Small intestine (tissue), 7 donors: ENCODE data around the gene C20orf141. TPM values are rescaled to one million over a fixed set of nuclear protein-coding genes. Genes with fewer than 3 reads are reported as not detected.
A peak's percentile ranks its signal among the peaks of the same experiment; 100 is the strongest.

Experiments used
- DNase-seq, 2 donors: peaks; one replicate each; pipeline versions ENCODE4 v3.0.0 to v3.0.0-alpha.2; 2013
- FAIRE-seq: peaks from 2 replicates; lab custom pipeline; 2012; peaks lifted over from hg19 to GRCh38; lab: Jason Lieb, UNC
- H3K27ac ChIP-seq, 3 donors: one replicate each; pipeline ENCODE4 v1.5.1; 2013; ENCODE audit warnings: low read length in 2 of 3, mild to moderate bottlenecking in 2 of 3, control low read depth in 1 of 3, inconsistent platforms in 1 of 3, low read depth in 1 of 3, moderate library complexity in 1 of 3
- H3K27me3 ChIP-seq, 3 donors: one replicate each; pipeline ENCODE4 v1.6.1; 2013; ENCODE audit warnings: low read length in 3 of 3, inconsistent platforms in 1 of 3; ENCODE audit not compliant: control insufficient read depth in 3 of 3, insufficient read depth in 3 of 3
- H3K36me3 ChIP-seq, 3 donors: one replicate each; pipeline ENCODE4 v1.6.1; 2013; ENCODE audit warnings: low read length in 3 of 3, inconsistent platforms in 1 of 3, low read depth in 1 of 3, mild to moderate bottlenecking in 1 of 3, moderate library complexity in 1 of 3; ENCODE audit not compliant: control insufficient read depth in 3 of 3, insufficient read depth in 2 of 3
- H3K4me1 ChIP-seq, 3 donors: one replicate each; pipeline ENCODE4 v1.6.1; 2013; ENCODE audit warnings: low read length in 2 of 3, inconsistent platforms in 1 of 3, low read depth in 1 of 3, mild to moderate bottlenecking in 1 of 3, moderate library complexity in 1 of 3; ENCODE audit not compliant: control insufficient read depth in 3 of 3, insufficient read depth in 2 of 3
- H3K4me3 ChIP-seq, 3 donors: one replicate each; pipeline ENCODE4 v1.5.1; 2013; ENCODE audit warnings: low read length in 3 of 3, control low read depth in 1 of 3, inconsistent platforms in 1 of 3, low read depth in 1 of 3, mild to moderate bottlenecking in 1 of 3, moderate library complexity in 1 of 3
- H3K9me3 ChIP-seq, 2 donors: one replicate each; pipeline ENCODE4 v1.6.1; 2013; ENCODE audit warnings: low read depth in 1 of 2, low read length in 1 of 2; ENCODE audit not compliant: control insufficient read depth in 2 of 2, insufficient read depth in 1 of 2
- WGBS, 3 donors: extraction: QIAGEN DNeasy Blood & Tissue Kit; methylation state at CpG; one replicate each; pipeline ENCODE4 v1.1.7; 2013; 5-methylcytosine and 5-hydroxymethylcytosine counted together
- polyA plus RNA-seq, 4 donors: library from polyadenylated mRNA; stranded (reverse) in 3 of 4; unstranded in 1 of 4; fragments of 200-250 nt in 3 of 4; fragments of 120-200 nt in 1 of 4; gene quantifications; one replicate each; pipeline versions ENCODE4 v1.2.1 to v1.2.3, GENCODE V29; 2013
- donor health status: healthy with polysubstance abuse.
- donor health status: control.
- donor health status: control.
- donor health status: Bipolar disorder and iron deficiency.
- donor health status: healthy.

C20orf141 gene
- polyA plus RNA-seq, 4 donors = not detected

- Histone ChIP-seq H3K27me3 (peaks cover 0 to 13% (median 0%) of the 10 kb centered on the region in 3 donors), H3K4me1 (no peaks in the 10 kb centered on the region), H3K36me3 (no peaks in the 10 kb centered on the region), H3K27ac (no peak overlapping the region), H3K4me3 (no peak overlapping the region), H3K9me3 (no peaks in the 10 kb centered on the region)
- FAIRE-seq (no peak), DNase-seq (no peak)
- WGBS, 3 donors = 100% methylated on average over 1 of the region's 1 CpG
Observed at GRCh38 chr20:2814076-2814475, 711 bp upstream of the C20orf141 start.

GRCh38 chr20:2815242-2815900 is 584 bp downstream of the C20orf141 start:
- WGBS, 3 donors = 82 to 92% (median 87%) methylated on average over 7 to 8 of the region's 8 CpGs
- Histone ChIP-seq H3K27ac (no peak overlapping the region), H3K36me3 (no peaks in the 10 kb centered on the region), H3K9me3 (no peaks in the 10 kb centered on the region), H3K4me3 (no peak overlapping the region), H3K4me1 (no peaks in the 10 kb centered on the region), H3K27me3 (peaks cover under 1 to 19% (median 2%) of the 10 kb centered on the region in 3 donors)
- no peak for FAIRE-seq
- DNase-seq = no peak

- Histone ChIP-seq H3K27me3 (peaks cover 6 to 26% (median 8%) of the 10 kb centered on the region in 3 donors), H3K9me3 (no peaks in the 10 kb centered on the region), H3K36me3 (no peaks in the 10 kb centered on the region), H3K4me1 (no peaks in the 10 kb centered on the region), H3K4me3 (no peak within 1 kb of the TSS), H3K27ac (peak within 1 kb of the TSS in 1 of 3 donors; percentile 24)
- FAIRE-seq = no peak
- WGBS, 3 donors = 67 to 82% (median 69%) methylated on average over 10 of the region's 10 CpGs
- DNase-seq = no peak
Observed at GRCh38 chr20:2816030-2816582, 1.3 kb downstream of the C20orf141 start, which contains the start of gene TMEM239. TSS of gene TMEM239 (plus strand) at chr20:2816364. CDS start at chr20:2816555, 191 bp downstream.

- 74 to 80% (median 78%) methylated on average over 17 to 20 of the region's 20 CpGs for WGBS, 3 donors
- Histone ChIP-seq H3K4me1 (no peaks in the 10 kb centered on the region), H3K4me3 (no peak overlapping the region), H3K27ac (no peak overlapping the region), H3K9me3 (no peaks in the 10 kb centered on the region), H3K27me3 (peaks cover 6 to 32% (median 9%) of the 10 kb centered on the region in 3 donors), H3K36me3 (no peaks in the 10 kb centered on the region)
- DNase-seq (no peak), FAIRE-seq (no peak)
Observed at GRCh38 chr20:2816583-2817340, 2.0 kb downstream of the C20orf141 start.

- H3K4me1 ChIP-seq = no peaks in the 10 kb centered on the region
- no peaks in the 10 kb centered on the region for H3K9me3 ChIP-seq
- H3K27me3 ChIP-seq = peaks cover 6 to 37% (median 12%) of the 10 kb centered on the region in 3 donors
- peak overlapping the region in 1 of 3 donors; percentile 4 for H3K27ac ChIP-seq
- DNase-seq (no peak), FAIRE-seq (no peak)
- no peak overlapping the region for H3K4me3 ChIP-seq
- WGBS, 3 donors = 93 to 97% (median 93%) methylated on average over 2 of the region's 2 CpGs
- H3K36me3 ChIP-seq = no peaks in the 10 kb centered on the region
Observed at GRCh38 chr20:2817341-2817726, 2.5 kb downstream of the C20orf141 start.

- Histone ChIP-seq H3K9me3 (no peaks in the 10 kb centered on the region), H3K36me3 (no peaks in the 10 kb centered on the region), H3K4me1 (no peaks in the 10 kb centered on the region), H3K27ac (no peak overlapping the region), H3K27me3 (peaks cover 6 to 37% (median 12%) of the 10 kb centered on the region in 3 donors), H3K4me3 (no peak overlapping the region)
- WGBS, 3 donors = 73 to 86% (median 78%) methylated on average over 7 of the region's 7 CpGs
- DNase-seq (no peak), FAIRE-seq (no peak)
Observed at GRCh38 chr20:2817891-2818595, 3.3 kb downstream of the C20orf141 start.

- H3K27ac ChIP-seq = no peak overlapping the region
- no peak overlapping the region for H3K4me3 ChIP-seq
- no peaks in the 10 kb centered on the region for H3K4me1 ChIP-seq
- DNase-seq (no peak), FAIRE-seq (no peak)
- H3K36me3 ChIP-seq = no peaks in the 10 kb centered on the region
- no peaks in the 10 kb centered on the region for H3K9me3 ChIP-seq
- 28 to 41% (median 29%) methylated on average over 31 to 32 of the region's 32 CpGs for WGBS, 3 donors
- H3K27me3 ChIP-seq = peaks cover 6 to 34% (median 12%) of the 10 kb centered on the region in 3 donors
Observed at GRCh38 chr20:2820084-2820895, 5.5 kb downstream of the C20orf141 start.
